Fibroblast of lung (primary cell): ENCODE data around the gene CAPG. TPM values are rescaled to one million over a fixed set of nuclear protein-coding genes. Genes with fewer than 3 reads are reported as not detected.
A peak's percentile ranks its signal among the peaks of the same experiment; 100 is the strongest.
"Not testable (repeated sequence)": the region's sequence is repeated elsewhere in the genome, so short reads cannot be mapped to it uniquely, and the experiment has no call there.

Experiments
- DNase-seq, 2 donors: peaks; one replicate each; pipeline versions ENCODE4 v3.0.0 to v3.0.0-alpha.2; 2010; ENCODE audit warnings: low read depth in 2 of 2
- H2AFZ ChIP-seq: 2 replicates; pipeline ENCODE4 v1.5.1; 2012; ENCODE audit warnings: low read length, control low read depth, inconsistent platforms
- H3K27ac ChIP-seq: 2 replicates; pipeline ENCODE4 v1.5.1; 2011; ENCODE audit warnings: low read length, control low read depth; ENCODE audit not compliant: insufficient read depth
- H3K27me3 ChIP-seq: 2 replicates; pipeline ENCODE4 v1.5.1; 2011; ENCODE audit warnings: mild to moderate bottlenecking, low read length; ENCODE audit not compliant: control insufficient read depth, insufficient read depth
- H3K36me3 ChIP-seq: 2 replicates; pipeline ENCODE4 v1.5.1; 2011; ENCODE audit warnings: low read length; ENCODE audit not compliant: control insufficient read depth, insufficient read depth
- H3K4me1 ChIP-seq: 2 replicates; pipeline ENCODE4 v1.5.1; 2011; ENCODE audit warnings: low read length; ENCODE audit not compliant: control insufficient read depth, insufficient read depth; ENCODE audit errors: extremely low read depth
- H3K4me2 ChIP-seq: 2 replicates; pipeline ENCODE4 v1.5.1; 2011; ENCODE audit warnings: low read length, control low read depth; ENCODE audit not compliant: insufficient read depth; ENCODE audit errors: extremely low read depth
- H3K4me3 ChIP-seq, 4 experiments: fragments of 200-600 bp in 1 of 4; sonication (generic) in 1 of 4; replicated peaks in 1 of 4; 2 replicates each; pipeline ENCODE4 v1.5.1; 2011 to 2016; ENCODE audit warnings: low read length in 4 of 4, low read depth in 3 of 4, mild to moderate bottlenecking in 3 of 4, control low read depth in 2 of 4, inconsistent platforms in 1 of 4, mixed read lengths in 1 of 4; ENCODE audit not compliant: insufficient read depth in 1 of 4; ENCODE audit errors: control extremely low read depth in 1 of 4
- H3K79me2 ChIP-seq: 2 replicates; pipeline ENCODE4 v1.5.1; 2012; ENCODE audit warnings: mild to moderate bottlenecking, low read length, inconsistent platforms; ENCODE audit not compliant: control insufficient read depth, insufficient read depth
- H3K9ac ChIP-seq: 2 replicates; pipeline ENCODE4 v1.5.1; 2011; ENCODE audit warnings: mild to moderate bottlenecking, low read length, control low read depth; ENCODE audit not compliant: insufficient read depth
- H3K9me3 ChIP-seq: 2 replicates; pipeline ENCODE4 v1.5.1; 2012; ENCODE audit warnings: low read depth, low read length; ENCODE audit not compliant: control insufficient read depth, insufficient read depth
- H4K20me1 ChIP-seq: 2 replicates; pipeline ENCODE4 v1.5.1; 2011; ENCODE audit warnings: low read length; ENCODE audit not compliant: control insufficient read depth, insufficient read depth; ENCODE audit errors: extremely low read depth
- CTCF ChIP-seq, 2 donors: IDR thresholded peaks in 1 of 2; conservative IDR thresholded peaks in 1 of 2; 1 replicate in 1 of 2; 2 replicates in 1 of 2; pipeline ENCODE4 v1.5.1; 2011 to 2012; ENCODE audit warnings: low read length in 2 of 2, control low read depth in 1 of 2, inconsistent platforms in 1 of 2, low read depth in 1 of 2, mild to moderate bottlenecking in 1 of 2
- EZH2 ChIP-seq: IDR thresholded peaks from 2 replicates; pipeline ENCODE4 v1.5.1; 2012; ENCODE audit warnings: low read length, control low read depth, mild to moderate bottlenecking; ENCODE audit errors: missing control alignments
- polyA plus RNA-seq, 2 donors: library from polyadenylated mRNA; depleted of rRNA in 1 of 2; stranded (reverse) in 1 of 2; unstranded in 1 of 2; fragments of >200 nt; gene quantifications; 2 replicates each; pipeline ENCODE4 v1.2.1, GENCODE V29; 2011 to 2012; ENCODE audit warnings: missing spikeins in 1 of 2
- total RNA-seq: library from RNA; depleted of rRNA; stranded (reverse); fragments of >200 nt; gene quantifications from 2 replicates; pipeline ENCODE4 v1.2.1, GENCODE V29; 2014

The CAPG gene
- total and polyA plus RNA-seq, 2 donors (not counting 1 experiment from before 2014, with no cell fraction given), result 43.8 to 193 TPM

- H3K27me3 ChIP-seq, result no peaks in the 10 kb centered on the region
- H3K9me3 ChIP-seq, result no peaks in the 10 kb centered on the region
- DNase-seq, result no peak
- no peak overlapping the region for H2AFZ ChIP-seq
- no peak overlapping the region for H3K4me3 ChIP-seq
- H3K79me2 ChIP-seq, result no peaks in the 10 kb centered on the region
- H3K36me3 ChIP-seq, result peaks cover 4% of the 10 kb centered on the region
- H4K20me1 ChIP-seq, result no peaks in the 10 kb centered on the region
- no peak overlapping the region for H3K9ac ChIP-seq
- TF ChIP-seq EZH2, result no peak
- no peak for TF ChIP-seq CTCF (conservative IDR thresholded peaks at IDR 0.05 in 1 of 2, IDR thresholded peaks at IDR 0.05 in 1 of 2; ENCODE audit: low read depth in 1 of 2, low read length in 2 of 2)
- H3K27ac ChIP-seq, result no peak overlapping the region
- H3K4me1 ChIP-seq, result no peaks in the 10 kb centered on the region
- no peak overlapping the region for H3K4me2 ChIP-seq
Observed at GRCh38 chr2:85387754-85388153, 22.4 kb downstream of the CAPG start.

DNA sequence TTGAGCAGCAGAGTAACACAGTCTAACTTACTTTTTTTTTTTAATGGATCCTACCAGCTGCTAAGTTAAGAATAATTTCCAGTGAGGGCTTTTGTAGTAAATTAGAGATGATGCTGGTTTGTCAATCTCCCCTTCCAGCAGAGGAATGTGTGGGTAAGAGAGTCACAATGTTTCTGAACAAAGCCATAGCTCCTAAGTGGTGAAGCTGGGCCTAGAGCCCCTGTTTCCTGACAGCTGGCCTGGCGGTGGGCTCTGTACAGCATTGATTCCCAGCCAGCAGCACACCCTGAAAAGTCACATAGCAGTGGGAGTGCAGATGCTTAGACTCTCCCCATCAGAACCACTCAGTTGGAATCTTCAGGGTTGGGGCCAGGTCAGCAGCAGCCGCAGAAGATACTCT lies 24.4 kb downstream of the CAPG start:
- H3K79me2 ChIP-seq, result no peaks in the 10 kb centered on the region
- no peak overlapping the region for H2AFZ ChIP-seq
- TF ChIP-seq CTCF (conservative IDR thresholded peaks at IDR 0.05 in 1 of 2, IDR thresholded peaks at IDR 0.05 in 1 of 2; ENCODE audit: low read depth in 1 of 2, low read length in 2 of 2) (no peak), EZH2 (no peak)
- H3K27ac ChIP-seq, result no peak overlapping the region
- H3K9ac ChIP-seq, result no peak overlapping the region
- H3K4me3 ChIP-seq, result no peak overlapping the region
- DNase-seq, result no peak
- peaks cover 2% of the 10 kb centered on the region for H3K36me3 ChIP-seq
- no peaks in the 10 kb centered on the region for H3K27me3 ChIP-seq
- no peaks in the 10 kb centered on the region for H4K20me1 ChIP-seq
- no peaks in the 10 kb centered on the region for H3K9me3 ChIP-seq
- no peak overlapping the region for H3K4me2 ChIP-seq
- no peaks in the 10 kb centered on the region for H3K4me1 ChIP-seq

DNA sequence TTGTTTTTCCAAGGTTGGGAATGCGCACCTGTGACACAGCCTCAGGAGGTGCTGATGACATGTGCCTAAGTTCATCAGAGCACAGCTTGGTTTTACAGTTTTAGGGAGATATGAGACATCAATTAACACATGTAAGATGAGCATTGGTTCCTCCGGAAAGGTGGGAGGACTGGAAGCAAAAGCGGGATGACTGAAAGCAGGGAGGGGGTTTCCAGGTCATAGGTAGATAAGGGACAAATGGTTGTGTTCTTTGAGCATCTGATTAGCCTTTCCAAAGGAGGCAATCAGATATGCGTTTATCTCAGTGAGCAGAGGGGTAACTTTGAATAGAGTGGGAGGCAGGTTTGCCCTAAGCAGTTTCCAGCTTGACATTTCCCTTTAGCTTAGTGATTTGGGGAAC lies 26.3 kb downstream of the CAPG start:
- Histone ChIP-seq H3K4me1 (no peaks in the 10 kb centered on the region), H3K27ac (no peak overlapping the region), H3K9me3 (no peaks in the 10 kb centered on the region), H3K36me3 (peaks cover 2% of the 10 kb centered on the region), H3K79me2 (no peaks in the 10 kb centered on the region), H3K4me3 (no peak overlapping the region), H3K9ac (no peak overlapping the region), H3K4me2 (no peak overlapping the region), H2AFZ (no peak overlapping the region), H4K20me1 (no peaks in the 10 kb centered on the region), H3K27me3 (no peaks in the 10 kb centered on the region)
- no peak for TF ChIP-seq EZH2
- no peak for TF ChIP-seq CTCF (conservative IDR thresholded peaks at IDR 0.05 in 1 of 2, IDR thresholded peaks at IDR 0.05 in 1 of 2; ENCODE audit: low read depth in 1 of 2, low read length in 2 of 2)
- DNase-seq, result no peak

GRCh38 chr2:85383151-85383550 lies 27.0 kb downstream of the CAPG start:
- H3K79me2 ChIP-seq, H3K36me3 ChIP-seq, H4K20me1 ChIP-seq, H3K27ac ChIP-seq, H2AFZ ChIP-seq, H3K4me3 ChIP-seq, H3K4me2 ChIP-seq, H3K9me3 ChIP-seq, H3K27me3 ChIP-seq, H3K4me1 ChIP-seq, H3K9ac ChIP-seq: not testable (repeated sequence)
- DNase-seq, result peak in 1 of 2 donors; percentile 7
